ENCODE measurements around the gene STK31.
"Not testable (repeated sequence)": the region's sequence is repeated elsewhere in the genome, so short reads cannot be mapped to it uniquely, and the experiment has no call there.

STK31 gene

GRCh38 chr7:23828125-23828524 lies 118.1 kb downstream of the STK31 start:
- not testable (repeated sequence) for H3K27ac Mint-ChIP-seq, H3K4me3 Mint-ChIP-seq, H3K27me3 Mint-ChIP-seq, ATAC-seq, DNase-seq, H3K4me1 Mint-ChIP-seq
- peaks cover 25 to 41% of the 10 kb centered on the region in 2 donors for H3K9me3 Mint-ChIP-seq

- H3K4me3 Mint-ChIP-seq, ATAC-seq, H3K27me3 Mint-ChIP-seq, H3K27ac Mint-ChIP-seq, H3K4me1 Mint-ChIP-seq, DNase-seq: not testable (repeated sequence)
- H3K9me3 Mint-ChIP-seq = peaks cover 47 to 51% of the 10 kb centered on the region in 2 donors
Observed at GRCh38 chr7:23832733-23833132, 122.7 kb downstream of the STK31 start.

GRCh38 chr7:23833405-23833804 lies 123.4 kb downstream of the STK31 start:
- Mint-ChIP-seq H3K4me3 (no peak overlapping the region), H3K9me3 (peaks cover 52% of the 10 kb centered on the region in 2 donors)

GRCh38 chr7:23844837-23845236 lies 134.8 kb downstream of the STK31 start:
- H3K4me3 Mint-ChIP-seq, ATAC-seq, DNase-seq, H3K27ac Mint-ChIP-seq, H3K4me1 Mint-ChIP-seq: not testable (repeated sequence)
- Mint-ChIP-seq H3K9me3 (peaks cover 44 to 85% of the 10 kb centered on the region in 2 donors), H3K27me3 (peaks cover 29% of the 10 kb centered on the region)

More at GRCh38 chr7:23833405-23833804, 123.4 kb downstream of the STK31 start:
- ATAC-seq = no peak
- Mint-ChIP-seq H3K27me3 (no peaks in the 10 kb centered on the region), H3K27ac (no peak overlapping the region), H3K4me1 (no peaks in the 10 kb centered on the region)
- DNase-seq = no peak

- Mint-ChIP-seq H3K4me1 (no peaks in the 10 kb centered on the region), H3K9me3 (peaks cover 9 to 46% of the 10 kb centered on the region in 2 donors), H3K27me3 (peaks cover 1% of the 10 kb centered on the region), H3K27ac (no peak overlapping the region), H3K4me3 (no peak overlapping the region)
- no peak for ATAC-seq
- DNase-seq = no peak
Observed at GRCh38 chr7:23852135-23852534, 142.1 kb downstream of the STK31 start.

GRCh38 chr7:23852988-23853387 lies 143.0 kb downstream of the STK31 start:
- no peak for ATAC-seq
- peaks cover 5 to 37% of the 10 kb centered on the region in 2 donors for H3K9me3 Mint-ChIP-seq

GRCh38 chr7:23863209-23863787 lies 153.3 kb downstream of the STK31 start:
- no peak overlapping the region for H3K27ac Mint-ChIP-seq
- DNase-seq = no peak
- H3K4me1 Mint-ChIP-seq = no peaks in the 10 kb centered on the region
- H3K4me3 Mint-ChIP-seq = no peak overlapping the region
- peak; percentile 56 for ATAC-seq
- peaks cover 35% of the 10 kb centered on the region for H3K27me3 Mint-ChIP-seq
- no peaks in the 10 kb centered on the region for H3K9me3 Mint-ChIP-seq

More at GRCh38 chr7:23852988-23853387, 143.0 kb downstream of the STK31 start:
- DNase-seq = no peak
- H3K4me3 Mint-ChIP-seq = no peak overlapping the region
- H3K4me1 Mint-ChIP-seq = no peaks in the 10 kb centered on the region
- H3K27ac Mint-ChIP-seq = no peak overlapping the region
- no peaks in the 10 kb centered on the region for H3K27me3 Mint-ChIP-seq

- no peak for DNase-seq
- H3K4me1 Mint-ChIP-seq = no peaks in the 10 kb centered on the region
- ATAC-seq = no peak
- peaks cover 44% of the 10 kb centered on the region for H3K27me3 Mint-ChIP-seq
- peak overlapping the region in 1 of 2 donors; percentile 36 for H3K27ac Mint-ChIP-seq
- H3K4me3 Mint-ChIP-seq = no peak overlapping the region
- H3K9me3 Mint-ChIP-seq = peaks cover 0 to 9% of the 10 kb centered on the region in 2 donors
Observed at GRCh38 chr7:23864973-23865372, 155.0 kb downstream of the STK31 start.

GRCh38 chr7:23873306-23873705 lies 163.3 kb downstream of the STK31 start:
- no peak overlapping the region for H3K4me3 Mint-ChIP-seq
- ATAC-seq = no peak
- no peaks in the 10 kb centered on the region for H3K4me1 Mint-ChIP-seq
- H3K27me3 Mint-ChIP-seq = peaks cover 30% of the 10 kb centered on the region
- peak overlapping the region in 1 of 2 donors; percentile 67 for H3K27ac Mint-ChIP-seq
- peaks cover 9% of the 10 kb centered on the region in 2 donors for H3K9me3 Mint-ChIP-seq
- DNase-seq = no peak

GRCh38 chr7:23876526-23876925 lies 166.5 kb downstream of the STK31 start:
- Mint-ChIP-seq H3K9me3 (peaks cover 0 to 13% of the 10 kb centered on the region in 2 donors), H3K27me3 (peaks cover 16% of the 10 kb centered on the region)
- not testable (repeated sequence) for H3K4me3 Mint-ChIP-seq, ATAC-seq, H3K4me1 Mint-ChIP-seq, H3K27ac Mint-ChIP-seq, DNase-seq

Measured in stimulated activated naive CD8-positive, alpha-beta T cell treated with anti-CD3 and anti-CD28 coated beads, Interleukin-15, amount 100 ng/mL, for 72 hours (primary cell).